Adipose tissue (tissue), 3 donors: ENCODE data around the gene TRPV5. TPM values are rescaled to one million over a fixed set of nuclear protein-coding genes. Genes with fewer than 3 reads are reported as not detected.

Source experiments
- H3K27ac ChIP-seq: one replicate; pipeline ENCODE4 v1.5.1; 2013; ENCODE audit warnings: low read depth, low read length
- WGBS, 3 donors: extraction: QIAGEN DNeasy Blood & Tissue Kit; methylation state at CpG; one replicate each; pipeline ENCODE4 v1.1.7; 2013; 5-methylcytosine and 5-hydroxymethylcytosine counted together
- polyA plus RNA-seq, 3 donors: library from polyadenylated mRNA; stranded (reverse); fragments of 200-250 nt; gene quantifications; one replicate each; pipeline ENCODE4 v1.2.3, GENCODE V29; 2013
- donor health status: healthy with polysubstance abuse.
- donor health status: Bipolar disorder and iron deficiency.
- donor health status: healthy.

TRPV5 gene
- polyA plus RNA-seq, 3 donors = 0.05 TPM; not detected in 2

DNA sequence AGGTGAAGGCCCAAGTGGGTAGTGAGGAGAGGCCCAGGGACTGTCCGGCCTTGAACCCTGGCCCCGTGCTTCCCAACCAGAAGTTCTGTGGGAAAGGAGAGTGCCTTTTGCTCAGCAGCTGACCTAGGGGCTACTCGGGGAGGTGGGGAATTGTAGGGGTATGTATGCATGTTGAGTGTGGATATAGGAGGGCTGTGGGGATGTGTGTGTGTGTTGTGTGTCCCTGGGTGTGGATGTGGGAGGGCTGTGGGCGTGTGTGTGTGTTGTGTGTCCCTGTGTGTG, 66.5 kb downstream of the TRPV5 start:
- H3K27ac ChIP-seq = no peak overlapping the region
- 56 to 86% (median 68%) methylated on average over 4 of the region's 4 CpGs for WGBS, 3 donors

DNA sequence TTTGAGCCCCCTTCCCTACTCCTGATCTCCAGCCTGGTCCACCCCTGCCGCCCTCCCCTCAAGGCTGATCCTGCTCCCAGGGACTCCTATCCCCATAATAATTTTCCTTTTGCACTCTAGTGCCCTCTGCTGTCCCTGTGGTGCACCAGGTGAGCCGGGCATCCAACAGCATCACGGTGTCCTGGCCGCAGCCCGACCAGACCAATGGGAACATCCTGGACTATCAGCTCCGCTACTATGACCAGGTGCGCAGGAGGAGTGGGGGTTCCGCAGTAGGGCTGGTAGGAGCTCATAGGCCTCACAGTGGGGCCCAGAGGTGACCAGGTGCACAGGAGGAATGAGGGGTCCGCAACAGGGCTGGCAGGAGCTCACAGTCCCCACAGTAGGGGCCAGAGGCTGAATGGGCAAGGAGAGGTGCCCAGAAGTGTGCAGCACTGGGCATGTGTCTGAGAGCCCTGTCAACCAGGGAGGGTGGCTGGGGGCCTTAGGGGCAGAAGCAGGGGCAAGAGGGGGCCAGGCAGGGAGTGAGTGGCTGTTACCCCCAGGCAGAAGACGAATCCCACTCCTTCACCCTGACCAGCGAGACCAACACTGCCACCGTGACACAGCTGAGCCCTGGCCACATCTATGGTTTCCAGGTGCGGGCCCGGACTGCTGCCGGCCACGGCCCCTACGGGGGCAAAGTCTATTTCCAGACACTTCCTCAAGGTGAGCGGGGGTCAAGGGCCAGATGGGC, 67.0 kb downstream of the TRPV5 start:
- no peak overlapping the region for H3K27ac ChIP-seq
- WGBS, 3 donors = 58 to 80% (median 76%) methylated on average over 18 of the region's 18 CpGs

DNA sequence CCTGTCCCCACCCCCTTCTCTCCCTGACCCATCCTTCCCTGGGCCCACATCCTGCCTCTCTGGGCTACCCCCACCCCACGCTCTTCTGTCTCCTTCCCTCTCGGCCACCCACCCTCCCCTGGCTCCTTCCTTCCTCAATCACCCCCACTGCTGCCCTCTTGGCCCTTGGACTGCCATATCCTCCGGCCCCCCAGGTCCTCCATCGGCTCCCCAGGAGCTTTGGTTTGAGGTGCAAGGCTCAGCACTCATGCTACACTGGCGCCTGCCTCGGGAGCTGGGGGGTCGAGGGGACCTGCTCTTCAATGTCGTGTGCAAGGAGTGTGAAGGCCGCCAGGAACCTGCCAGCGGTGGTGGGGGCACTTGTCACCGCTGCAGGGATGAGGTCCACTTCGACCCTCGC, 67.8 kb downstream of the TRPV5 start:
- 45 to 57% (median 49%) methylated on average over 12 to 13 of the region's 13 CpGs for WGBS, 3 donors
- H3K27ac ChIP-seq = no peak overlapping the region

GRCh38 chr7:142864980-142865747, 68.4 kb downstream of the TRPV5 start:
- 59 to 71% (median 62%) methylated on average over 14 of the region's 14 CpGs for WGBS, 3 donors
- H3K27ac ChIP-seq = no peak overlapping the region

DNA sequence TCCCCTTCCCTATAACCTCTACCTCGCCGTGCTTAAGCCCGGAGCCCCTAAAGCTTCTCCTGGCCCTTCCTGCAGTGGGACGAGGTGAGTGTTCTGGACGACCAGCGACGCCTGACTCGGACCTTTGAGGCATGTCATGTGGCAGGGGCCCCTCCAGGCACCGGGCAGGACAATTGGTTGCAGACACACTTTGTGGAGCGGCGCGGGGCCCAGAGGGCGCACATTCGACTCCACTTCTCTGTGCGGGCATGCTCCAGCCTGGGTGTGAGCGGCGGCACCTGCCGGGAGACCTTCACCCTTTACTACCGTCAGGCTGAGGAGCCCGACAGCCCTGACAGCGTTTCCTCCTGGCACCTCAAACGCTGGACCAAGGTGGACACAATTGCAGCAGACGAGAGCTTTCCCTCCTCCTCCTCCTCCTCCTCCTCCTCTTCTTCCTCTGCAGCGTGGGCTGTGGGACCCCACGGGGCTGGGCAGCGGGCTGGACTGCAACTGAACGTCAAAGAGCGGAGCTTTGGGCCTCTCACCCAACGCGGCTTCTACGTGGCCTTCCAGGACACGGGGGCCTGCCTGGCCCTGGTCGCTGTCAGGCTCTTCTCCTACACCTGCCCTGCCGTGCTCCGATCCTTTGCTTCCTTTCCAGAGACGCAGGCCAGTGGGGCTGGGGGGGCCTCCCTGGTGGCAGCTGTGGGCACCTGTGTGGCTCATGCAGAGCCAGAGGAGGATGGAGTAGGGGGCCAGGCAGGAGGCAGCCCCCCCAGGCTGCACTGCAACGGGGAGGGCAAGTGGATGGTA, 69.5 kb downstream of the TRPV5 start:
- no peak overlapping the region for H3K27ac ChIP-seq
- WGBS, 3 donors = 88 to 90% (median 89%) methylated on average over 37 of the region's 37 CpGs

- WGBS, 3 donors = 78 to 87% (median 81%) methylated on average over 6 to 7 of the region's 7 CpGs
- H3K27ac ChIP-seq = no peak overlapping the region
Observed at GRCh38 chr7:142862786-142863400, 70.7 kb downstream of the TRPV5 start.

DNA sequence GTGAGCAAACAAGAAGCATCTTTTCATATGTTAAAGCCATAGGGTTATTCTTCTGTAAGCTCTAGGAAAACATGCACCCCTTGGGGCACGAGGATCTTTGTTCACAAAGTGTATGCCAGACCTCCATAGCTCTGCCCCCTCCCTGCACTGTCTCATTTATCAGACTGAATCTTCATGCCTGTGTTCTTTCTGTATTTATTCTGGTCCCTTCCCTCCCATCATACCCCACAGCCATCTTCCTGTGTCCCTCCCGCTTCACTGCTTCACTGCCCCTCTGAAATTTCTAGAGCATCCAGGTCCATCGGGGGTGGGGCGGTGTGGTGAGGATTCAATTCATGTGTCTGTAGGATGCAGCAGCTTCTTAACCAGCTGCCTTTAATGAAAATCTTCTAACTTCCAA, 71.2 kb downstream of the TRPV5 start:
- no peak overlapping the region for H3K27ac ChIP-seq
- WGBS, 3 donors = 89 to 96% (median 95%) methylated on average over 4 of the region's 4 CpGs

GRCh38 chr7:142860968-142861367, 72.6 kb downstream of the TRPV5 start:
- 73 to 87% (median 86%) methylated on average over 3 of the region's 3 CpGs for WGBS, 3 donors
- no peak overlapping the region for H3K27ac ChIP-seq

GRCh38 chr7:142859829-142860228, 73.7 kb downstream of the TRPV5 start:
- 41 to 52% (median 48%) methylated on average over 5 of the region's 5 CpGs for WGBS, 3 donors
- H3K27ac ChIP-seq = no peak overlapping the region

- no peak overlapping the region for H3K27ac ChIP-seq
Observed at GRCh38 chr7:142859411-142859810, 74.1 kb downstream of the TRPV5 start.

Other genes with a start within 250 kb of the TRPV5 start
- gene PRSS1, start 184.3 kb downstream of the TRPV5 start, polyA plus RNA-seq = over 10,000 TPM in 1 of 3 donors, 10 to 100 TPM in 2; 17.3 to 39,878 (median 20.9) TPM
- gene PRSS2, start 162.8 kb downstream of the TRPV5 start, polyA plus RNA-seq = over 10,000 TPM in 1 of 3 donors, 10 to 100 TPM in 1, 1 to 10 TPM in 1; 6.5 to 49,551 (median 29.2) TPM
- gene EPHB6, start 78.7 kb downstream of the TRPV5 start, polyA plus RNA-seq = 10 to 100 TPM; 12.8 to 33.7 (median 21.4) TPM
- 10 to 100 TPM in 1 of 3 donors, under 1 TPM in 1, not detected in 1; 0.42 to 37.0 TPM for gene TRPV6, start 48.0 kb downstream of the TRPV5 start, polyA plus RNA-seq
- not detected for gene LLCFC1, start 5.7 kb upstream of the TRPV5 start, polyA plus RNA-seq
- under 1 TPM in 2 of 3 donors, not detected in 1; 0.04 to 0.09 TPM for gene KEL, start 28.6 kb upstream of the TRPV5 start, polyA plus RNA-seq
- not detected for gene OR9A2, start 93.4 kb upstream of the TRPV5 start, polyA plus RNA-seq
- not detected for gene OR6V1, start 118.6 kb upstream of the TRPV5 start, polyA plus RNA-seq
- gene PIP, start 198.3 kb upstream of the TRPV5 start, polyA plus RNA-seq = not detected
- gene TAS2R39, start 249.7 kb upstream of the TRPV5 start, polyA plus RNA-seq = not detected